Stimulated activated CD4-positive, alpha-beta T cell treated with anti-CD3 and anti-CD28 coated beads, Interleukin-12 subunit alpha, Interleukin-12 subunit beta, amount 100 ng/mL, for 4 hours (primary cell): ENCODE results near the gene ANO3.

Experiments
- DNase-seq: peaks from one replicate; pipeline ENCODE4 v3.0.0-alpha.2; 2020

ANO3 gene

DNA sequence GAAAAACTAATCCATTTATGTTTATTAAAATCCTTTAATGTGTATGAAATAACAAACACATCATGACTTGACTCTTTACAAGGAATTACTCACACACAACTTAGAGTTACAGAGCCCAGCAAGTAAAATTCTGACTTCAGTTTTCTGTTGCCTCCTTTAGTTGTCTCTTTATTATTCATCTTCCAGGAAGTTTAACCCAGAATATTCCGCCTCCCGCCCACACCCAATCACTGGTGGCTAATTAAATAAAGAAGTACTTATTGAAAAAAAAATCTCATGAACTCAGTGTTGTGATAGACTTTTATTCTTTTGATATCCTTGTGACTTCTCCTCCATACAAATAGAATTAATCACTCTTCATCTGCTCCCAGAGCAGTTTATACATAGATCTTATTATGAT is 178.2 kb downstream of the ANO3 start:
- DNase-seq, result no peak

DNA sequence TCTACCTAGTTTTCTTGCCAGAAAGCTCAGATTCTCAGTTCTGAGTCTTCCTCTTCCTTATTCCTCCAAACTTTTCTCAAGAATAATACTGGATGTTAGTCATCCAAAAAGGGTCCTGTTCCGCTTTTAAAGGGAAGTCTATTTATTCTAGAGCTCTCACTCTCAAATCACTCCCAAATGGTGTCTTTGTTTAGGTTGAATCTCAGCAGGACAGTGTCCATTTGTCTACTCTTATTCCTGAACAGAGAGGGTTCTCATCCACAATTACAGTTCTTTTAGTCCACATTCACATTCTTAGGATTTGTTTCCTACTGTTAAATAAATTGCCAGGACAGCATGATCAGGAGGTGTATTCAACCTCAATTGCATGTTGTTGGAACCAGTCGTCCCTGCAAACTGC is 178.8 kb downstream of the ANO3 start:
- no peak for DNase-seq

DNA sequence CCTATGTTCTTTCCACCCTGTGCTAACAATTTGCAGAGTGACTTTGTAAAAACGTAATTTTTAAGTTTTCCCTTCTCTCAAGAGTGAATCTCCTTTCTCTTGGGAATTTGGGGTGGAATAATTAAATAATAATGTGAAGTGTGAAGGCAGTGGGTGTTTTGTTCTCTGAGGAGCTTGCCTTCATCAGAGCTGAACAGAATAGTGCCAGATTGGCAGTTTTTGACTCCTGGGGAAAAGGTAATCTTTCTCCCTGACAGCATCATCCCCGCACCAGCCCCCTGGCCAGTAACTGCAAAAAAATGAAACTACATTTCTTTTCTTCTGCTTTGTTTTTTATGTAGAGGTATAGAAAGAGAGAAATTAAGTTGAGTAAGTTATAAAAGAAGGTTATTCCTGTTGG is 180.3 kb downstream of the ANO3 start:
- DNase-seq, result no peak

DNA sequence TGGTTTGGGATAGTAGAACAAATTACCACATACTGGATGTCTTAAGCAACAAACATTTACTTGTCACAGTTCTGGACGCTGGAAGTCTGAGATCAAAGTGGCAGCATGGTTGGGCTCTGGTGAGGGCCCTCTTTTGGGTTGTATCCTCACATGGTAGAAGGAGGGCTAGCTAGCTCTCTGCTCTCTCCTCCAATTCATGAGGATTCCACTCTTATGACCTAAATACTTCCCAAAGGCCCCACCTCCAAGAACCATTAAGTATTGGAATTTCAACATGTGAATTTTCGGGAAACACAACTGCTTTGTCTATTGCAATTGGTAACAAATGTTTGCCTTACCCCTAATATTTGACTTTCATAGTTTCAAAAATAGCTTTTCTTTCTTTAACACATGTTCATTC is 187.5 kb downstream of the ANO3 start:
- no peak for DNase-seq

GRCh38 chr11:26522912-26523610 is 191.1 kb downstream of the ANO3 start:
- no peak for DNase-seq

- no peak for DNase-seq
These were observed 195.8 kb downstream of the ANO3 start for GRCh38 chr11:26527685-26528084.

DNA sequence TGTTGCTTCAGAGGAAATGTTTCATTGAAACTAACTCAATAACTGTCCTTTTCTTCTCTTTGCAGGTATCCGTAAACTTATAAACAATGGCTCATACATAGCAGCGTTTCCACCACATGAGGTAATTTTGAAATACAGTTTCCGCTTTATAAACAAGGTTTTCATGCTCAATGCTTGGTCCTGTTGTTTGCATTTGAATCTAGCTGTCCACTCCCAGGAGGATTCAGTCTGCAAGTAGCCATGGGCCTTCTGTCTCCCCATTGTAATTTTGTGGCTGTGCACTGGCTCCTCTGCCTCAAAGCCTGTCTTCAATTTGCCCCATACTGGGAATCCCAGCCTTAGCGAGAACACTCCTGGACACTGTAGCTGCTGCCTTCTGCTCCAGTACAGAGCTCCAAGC is 205.4 kb downstream of the ANO3 start:
- no peak for DNase-seq

GRCh38 chr11:26539517-26539916 is 207.6 kb downstream of the ANO3 start:
- no peak for DNase-seq

- DNase-seq, result no peak
These were observed 209.9 kb downstream of the ANO3 start for GRCh38 chr11:26541870-26542269.

- DNase-seq, result no peak
These were observed 217.2 kb downstream of the ANO3 start for GRCh38 chr11:26549176-26549575.

DNA sequence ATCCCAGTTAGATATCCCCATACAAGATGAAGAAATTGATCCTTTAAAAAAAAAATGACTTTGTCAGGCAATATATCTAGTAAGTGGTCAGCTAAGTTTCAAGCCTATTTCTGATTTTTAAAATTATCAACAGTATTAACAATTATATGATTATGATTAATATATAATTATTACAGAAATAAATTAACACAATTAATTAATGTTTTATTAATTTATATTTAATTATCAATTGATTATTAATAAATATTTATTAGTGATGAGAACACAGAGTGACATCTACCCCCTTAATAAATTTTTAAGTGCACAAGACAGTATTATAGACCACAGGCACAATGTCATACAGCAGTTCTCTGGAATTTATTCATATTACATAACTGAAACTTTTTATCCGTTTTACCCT is 218.1 kb downstream of the ANO3 start:
- DNase-seq, result no peak

DNA sequence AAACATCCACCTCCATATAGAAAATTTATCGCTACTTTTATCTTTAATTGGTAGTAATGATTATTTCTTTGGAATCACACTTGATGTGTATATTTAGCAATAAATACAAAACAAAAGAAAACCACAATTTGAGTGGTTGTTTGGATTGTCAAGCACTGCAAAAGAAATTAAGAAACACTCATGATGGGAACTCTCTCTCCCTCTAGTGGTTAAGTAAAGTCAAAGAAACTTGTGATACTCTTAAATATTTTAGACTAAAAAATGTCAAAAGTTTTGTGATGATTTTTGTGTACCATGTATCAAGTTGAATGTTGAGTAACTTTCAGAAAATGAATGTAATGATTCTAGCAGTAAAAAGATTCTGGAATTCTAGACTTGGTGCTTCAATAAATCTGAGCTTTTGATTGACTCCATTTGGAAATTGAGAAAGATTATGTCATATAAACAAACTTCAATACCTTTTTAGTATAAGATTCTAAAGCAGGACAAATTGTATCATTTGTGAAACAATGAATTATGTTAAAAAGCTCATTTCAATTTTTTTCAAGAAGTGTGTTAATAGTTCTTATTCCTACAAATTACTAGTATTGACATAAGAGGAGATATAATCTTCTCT is 219.4 kb downstream of the ANO3 start:
- DNase-seq, result no peak

GRCh38 chr11:26553182-26553581 is 221.3 kb downstream of the ANO3 start:
- no peak for DNase-seq

DNA sequence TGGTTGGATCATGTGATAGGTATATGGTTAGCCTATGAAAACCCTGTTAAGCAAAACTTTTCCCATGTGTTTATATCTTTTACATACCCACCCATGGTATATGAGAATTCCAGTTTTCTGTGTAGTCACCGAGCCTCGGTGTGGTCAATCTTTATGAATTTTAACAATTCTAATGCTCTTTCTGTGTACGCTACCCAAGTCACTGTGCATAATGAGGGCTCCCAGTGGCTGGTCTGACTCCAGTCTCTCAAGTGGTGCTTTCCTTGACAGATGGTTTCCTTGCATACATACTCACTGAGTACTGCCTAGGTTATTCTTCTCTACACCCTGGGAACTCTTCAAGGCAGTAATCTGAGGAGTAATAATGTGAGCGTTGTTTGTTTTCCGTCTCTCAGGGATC is 222.5 kb downstream of the ANO3 start:
- DNase-seq, result no peak

- no peak for DNase-seq
These were observed 224.7 kb downstream of the ANO3 start for GRCh38 chr11:26556582-26556981.

- no peak for DNase-seq
These were observed 225.7 kb downstream of the ANO3 start for GRCh38 chr11:26557666-26558065.

GRCh38 chr11:26558190-26558589 is 226.3 kb downstream of the ANO3 start:
- no peak for DNase-seq

DNA sequence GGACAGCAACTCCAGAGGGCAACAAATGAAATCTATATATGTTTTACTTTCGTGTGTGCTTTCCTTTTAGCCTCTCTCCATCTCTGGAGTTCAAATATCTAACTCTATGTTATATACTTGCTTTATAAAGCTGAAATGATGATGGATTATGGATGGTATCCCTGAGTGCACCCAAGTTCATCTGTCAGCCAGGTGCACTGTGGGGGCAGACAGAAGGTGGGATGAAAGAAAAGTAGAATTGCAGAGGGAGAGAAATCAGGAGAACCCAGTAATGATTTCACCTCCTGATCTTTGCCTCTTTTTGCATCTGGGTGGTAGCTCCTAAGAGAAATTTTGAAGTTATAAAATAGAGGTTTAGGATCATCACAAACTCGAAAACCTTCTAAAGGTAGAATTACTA is 237.7 kb downstream of the ANO3 start:
- no peak for DNase-seq

DNA sequence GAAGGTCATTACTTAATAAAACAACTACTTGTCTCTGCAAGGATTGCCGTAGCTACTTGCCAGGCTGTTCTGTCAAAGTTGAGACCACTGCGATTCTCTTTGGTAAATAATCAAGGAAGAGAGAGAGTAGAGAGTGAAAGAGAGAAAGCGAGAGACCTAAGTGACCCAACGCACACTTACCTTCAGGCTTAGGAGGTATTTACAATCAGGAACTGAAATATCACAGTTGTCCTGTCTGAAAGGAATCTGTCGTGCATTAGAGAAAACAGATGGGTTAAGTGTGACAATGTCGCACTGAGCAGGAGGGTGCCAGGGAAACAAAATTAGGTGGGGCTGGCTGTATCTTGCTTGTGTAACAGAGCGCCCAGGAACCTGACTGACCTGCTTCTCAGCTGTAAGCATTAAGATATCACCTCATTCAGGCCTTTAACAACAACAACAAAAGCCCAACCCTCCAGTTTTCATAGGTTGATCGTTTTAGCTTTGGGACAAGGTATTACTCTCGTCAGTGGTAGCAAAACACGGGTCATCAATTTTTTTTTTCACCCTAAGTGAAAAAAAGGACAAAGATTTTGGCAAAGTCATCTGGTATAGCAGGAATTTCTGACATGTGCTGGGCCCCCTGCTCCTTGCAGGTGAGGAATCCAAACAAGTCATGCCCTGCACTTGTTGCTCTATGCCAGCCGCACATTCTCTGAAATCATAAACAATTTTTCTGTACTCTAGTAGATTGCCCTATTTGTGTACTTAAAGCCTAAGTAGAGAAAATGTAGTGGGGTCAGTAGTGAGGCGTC is 240.1 kb downstream of the ANO3 start, which contains the start of gene MUC15:
Gene MUC15, minus strand, starts transcription at position 403 of the 794 bp plus-strand sequence. CDS start 5,169 bp downstream, outside the sequence.
- no peak for DNase-seq

DNA sequence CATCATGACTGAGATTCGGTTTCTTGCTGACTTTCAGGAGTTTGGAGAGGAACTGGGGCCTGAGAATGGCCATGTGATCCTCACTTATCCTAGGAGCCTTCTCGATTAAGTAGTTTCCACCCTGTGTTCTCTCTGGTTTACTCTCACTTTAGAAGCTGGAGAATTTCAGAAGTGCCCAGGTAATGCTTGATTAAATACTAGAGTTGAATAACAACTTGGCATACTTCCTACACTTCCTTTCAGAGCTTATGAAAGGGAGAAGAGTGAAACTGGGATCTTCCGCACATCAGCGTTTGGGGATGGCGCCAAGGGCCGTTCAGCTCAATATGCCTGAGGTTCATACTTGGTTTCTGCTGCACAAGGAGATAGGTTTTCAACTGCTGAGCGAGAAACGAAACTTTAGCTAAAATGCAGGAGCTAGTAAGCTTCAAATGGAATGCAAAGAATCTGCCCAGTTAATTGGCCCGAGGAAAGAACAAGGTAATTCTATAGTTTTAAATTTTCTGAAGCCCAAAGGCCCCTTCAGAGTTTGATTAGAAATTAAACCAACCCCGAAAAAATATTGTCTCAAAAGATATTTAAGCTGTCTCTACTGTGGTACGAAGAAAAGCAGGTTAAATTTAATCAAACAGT is 241.0 kb downstream of the ANO3 start:
- DNase-seq, result no peak

DNA sequence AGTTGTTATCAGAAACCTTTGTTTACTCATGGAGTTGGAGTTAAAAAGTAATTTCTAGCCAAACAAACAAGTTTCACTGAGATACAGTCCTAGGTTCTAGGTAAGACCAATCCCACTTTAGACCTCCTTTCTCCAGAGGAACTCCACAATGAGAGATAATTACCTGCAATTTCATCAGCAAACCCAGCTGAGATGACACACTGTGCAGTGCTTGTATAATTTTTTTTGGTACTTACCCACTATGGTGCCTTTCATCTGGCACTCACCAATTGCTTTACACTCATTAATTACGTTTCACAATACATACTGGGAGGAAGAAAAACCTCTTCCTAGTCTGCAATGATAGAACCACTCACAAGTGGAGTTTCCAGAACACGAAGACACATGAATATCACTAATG is 242.0 kb downstream of the ANO3 start:
- DNase-seq, result no peak

DNA sequence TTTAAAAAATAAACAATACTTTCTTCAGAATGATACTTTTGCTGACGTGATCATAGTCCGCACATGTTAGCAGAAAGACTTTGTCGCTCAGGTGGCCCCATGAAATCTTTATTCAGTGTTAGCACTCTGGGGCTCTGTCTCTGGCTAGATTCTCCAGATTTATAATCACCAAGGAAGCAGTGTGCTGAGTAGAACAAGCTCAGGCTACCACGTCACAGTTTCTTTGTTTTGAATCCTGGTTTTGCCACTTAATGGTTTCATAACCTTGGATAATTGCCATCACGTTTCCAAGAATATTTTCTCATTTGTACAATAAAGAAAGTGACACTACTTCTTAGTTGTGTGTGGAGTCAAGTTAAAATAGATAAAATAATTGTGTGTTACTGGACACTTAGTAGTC is 244.0 kb downstream of the ANO3 start:
- DNase-seq, result no peak

GRCh38 chr11:26578998-26579661 is 247.2 kb downstream of the ANO3 start:
- DNase-seq, result no peak
